ENCODE data around the gene KDM2B.

KDM2B gene

DNA sequence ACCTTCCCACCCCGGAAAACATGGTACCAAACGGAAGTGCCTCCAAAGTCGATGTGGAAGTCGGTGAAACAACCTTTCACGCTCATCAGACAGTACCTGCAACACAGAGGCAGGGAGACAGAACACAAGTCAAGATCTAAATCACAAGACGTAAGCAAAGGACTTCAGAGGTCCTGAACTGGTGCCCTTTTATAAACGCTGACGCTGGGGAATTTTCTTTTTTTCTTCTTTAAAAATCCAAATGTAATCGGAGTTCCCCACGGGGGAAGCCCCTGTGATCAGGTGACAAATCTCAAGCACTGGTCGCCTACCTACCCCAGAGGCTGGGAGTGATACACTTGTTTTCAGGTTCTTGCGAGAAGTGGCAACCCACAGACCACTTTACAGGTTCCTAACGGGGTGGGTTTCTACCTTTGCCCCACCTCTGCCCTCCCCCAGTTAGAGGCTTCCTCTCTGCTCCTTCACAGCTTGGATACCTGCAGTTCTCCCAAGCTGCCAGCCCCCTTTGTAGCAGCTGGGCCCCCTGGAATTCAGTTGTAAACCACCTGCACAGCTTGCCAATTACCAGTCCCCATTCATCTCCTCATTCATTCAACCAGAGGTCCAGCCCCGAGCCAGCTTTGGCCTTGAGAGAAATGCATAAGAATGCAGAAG is 46.2 kb downstream of the KDM2B start:
- DNase-seq (ENCODE audit: extremely low spot score), result peak; percentile 77
- POLR2A ChIA-PET, result no interaction called here
- TF ChIP-seq, protein P1, sequence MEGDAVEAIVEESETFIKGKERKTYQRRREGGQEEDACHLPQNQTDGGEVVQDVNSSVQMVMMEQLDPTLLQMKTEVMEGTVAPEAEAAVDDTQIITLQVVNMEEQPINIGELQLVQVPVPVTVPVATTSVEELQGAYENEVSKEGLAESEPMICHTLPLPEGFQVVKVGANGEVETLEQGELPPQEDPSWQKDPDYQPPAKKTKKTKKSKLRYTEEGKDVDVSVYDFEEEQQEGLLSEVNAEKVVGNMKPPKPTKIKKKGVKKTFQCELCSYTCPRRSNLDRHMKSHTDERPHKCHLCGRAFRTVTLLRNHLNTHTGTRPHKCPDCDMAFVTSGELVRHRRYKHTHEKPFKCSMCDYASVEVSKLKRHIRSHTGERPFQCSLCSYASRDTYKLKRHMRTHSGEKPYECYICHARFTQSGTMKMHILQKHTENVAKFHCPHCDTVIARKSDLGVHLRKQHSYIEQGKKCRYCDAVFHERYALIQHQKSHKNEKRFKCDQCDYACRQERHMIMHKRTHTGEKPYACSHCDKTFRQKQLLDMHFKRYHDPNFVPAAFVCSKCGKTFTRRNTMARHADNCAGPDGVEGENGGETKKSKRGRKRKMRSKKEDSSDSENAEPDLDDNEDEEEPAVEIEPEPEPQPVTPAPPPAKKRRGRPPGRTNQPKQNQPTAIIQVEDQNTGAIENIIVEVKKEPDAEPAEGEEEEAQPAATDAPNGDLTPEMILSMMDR (IDR thresholded peaks at IDR 0.05; ENCODE audit: control extremely low read depth, extremely low read depth, low read depth, missing control alignments), result no peak
- CTCF ChIA-PET, result interaction anchor here (1.3 kb wide), 1 partner anchor 137 kb away, joined by 3 read pairs; no protein-coding TSS in a partner anchor

- DNase-seq (ENCODE audit: extremely low spot score), result no peak
- CTCF ChIA-PET, result interaction anchor here (1.2 to 1.3 kb wide), 5 partner anchors 12 to 139 kb away, joined by 3 to 4 read pairs (median 3); no protein-coding TSS in a partner anchor
- POLR2A ChIA-PET, result interaction anchor here (0.5 to 0.7 kb wide), 2 partner anchors 13 to 30 kb away, joined by 5 read pairs; no protein-coding TSS in a partner anchor
- TF ChIP-seq, protein P1 (IDR thresholded peaks at IDR 0.05; ENCODE audit: control extremely low read depth, extremely low read depth, low read depth, missing control alignments), result no peak
Observed at GRCh38 chr12:121533394-121534090, 47.3 kb downstream of the KDM2B start.

DNA sequence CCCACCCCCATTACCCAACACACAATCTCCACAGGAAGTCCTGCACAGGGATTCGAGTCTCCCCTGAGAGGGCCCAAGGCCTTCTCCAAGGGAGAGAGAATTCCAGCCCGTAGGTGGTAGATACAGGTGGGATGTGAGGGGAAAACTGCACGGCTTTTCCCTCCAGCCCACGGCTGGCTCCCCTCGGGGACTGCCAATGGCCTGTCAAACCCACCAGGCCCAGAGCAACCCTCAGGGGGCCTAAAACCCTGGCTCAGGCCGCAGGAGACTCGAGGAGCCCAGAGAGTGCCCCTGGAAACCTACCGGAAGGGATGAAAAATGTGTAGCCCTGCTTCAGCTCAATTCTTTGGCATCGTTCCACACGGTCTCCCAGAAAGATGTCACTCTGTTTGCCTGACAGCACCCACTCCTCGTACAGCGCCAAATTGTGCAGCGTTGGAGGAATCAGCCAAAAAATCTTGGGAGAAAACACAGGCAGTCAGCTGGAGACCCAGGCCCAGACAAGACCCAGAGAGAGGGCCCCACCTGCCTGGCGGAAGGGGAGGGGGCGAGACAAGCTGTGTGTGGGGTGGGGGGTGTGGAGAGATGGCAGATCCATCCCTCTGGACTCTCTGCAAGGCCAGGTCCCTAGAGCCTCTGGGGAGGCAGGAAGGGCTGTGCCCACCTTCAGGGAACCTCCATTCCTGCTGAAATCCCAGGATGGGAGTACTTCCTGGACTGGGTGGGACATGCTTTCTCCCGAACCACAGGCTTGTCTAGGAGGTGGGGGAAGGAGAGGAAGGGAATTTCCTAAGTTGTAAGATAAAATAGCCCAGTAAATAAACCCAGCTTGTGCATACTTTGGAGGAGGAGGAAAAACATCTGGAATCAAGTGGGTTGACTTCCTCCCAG is 48.1 kb downstream of the KDM2B start:
- POLR2A ChIA-PET, result interaction anchor here (0.5 kb wide), 1 partner anchor 12 kb away, joined by 5 read pairs; no protein-coding TSS in a partner anchor
- no peak for DNase-seq (ENCODE audit: extremely low spot score)
- CTCF ChIA-PET, result interaction anchor here (1.2 to 1.3 kb wide), 5 partner anchors 12 to 139 kb away, joined by 3 to 4 read pairs (median 3); no protein-coding TSS in a partner anchor
- TF ChIP-seq, protein P1 (IDR thresholded peaks at IDR 0.05; ENCODE audit: control extremely low read depth, extremely low read depth, low read depth, missing control alignments), result no peak

- CTCF ChIA-PET, result interaction anchor here (1.0 kb wide), 1 partner anchor 31 kb away, joined by 4 read pairs; no protein-coding TSS in a partner anchor
- DNase-seq (ENCODE audit: extremely low spot score), result no peak
Observed at GRCh38 chr12:121531356-121531750, 49.5 kb downstream of the KDM2B start.

DNA sequence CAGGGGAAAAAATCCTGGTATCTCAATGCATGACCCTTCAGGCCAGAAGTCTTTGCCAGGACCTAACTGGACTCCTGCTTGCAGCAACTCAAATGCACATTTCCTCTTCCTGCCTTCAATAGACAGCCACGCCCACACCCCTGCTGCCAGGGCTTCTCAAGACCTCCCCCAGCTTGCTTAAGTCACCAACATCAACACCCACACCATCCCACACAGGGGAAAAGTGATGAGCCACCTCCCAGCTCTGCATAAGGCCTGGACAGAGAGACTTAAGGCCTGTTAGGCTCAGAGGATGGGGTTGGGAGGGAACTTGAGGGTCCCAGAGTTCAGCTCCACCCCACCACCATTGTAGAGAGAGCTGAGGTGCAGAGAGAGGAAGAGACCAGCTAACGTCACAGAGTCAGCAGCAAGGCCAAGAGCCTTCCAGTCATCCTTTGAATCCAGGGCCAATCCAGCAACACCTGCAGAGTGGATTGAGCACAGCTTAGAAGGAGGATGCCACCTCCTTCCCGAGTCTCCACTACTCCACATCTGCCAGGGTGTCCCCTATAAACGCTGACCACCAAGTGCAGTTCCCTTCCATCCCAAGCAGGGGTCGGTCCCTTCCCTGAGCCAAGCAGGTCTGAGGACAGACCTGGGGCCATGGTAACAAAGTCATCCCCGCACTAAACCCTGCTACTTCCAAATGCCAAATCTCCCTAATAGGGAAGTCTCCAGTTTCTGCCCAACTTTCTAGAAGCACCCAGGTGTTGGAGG is 50.0 kb downstream of the KDM2B start:
- CTCF ChIA-PET, result interaction anchor here (0.7 to 3.5 kb wide), 5 partner anchors 21 to 94 kb away, joined by 3 to 10 read pairs (median 4); no protein-coding TSS in a partner anchor
- POLR2A ChIA-PET, result interaction anchor here (0.5 to 0.6 kb wide), 2 partner anchors 83 to 1240 kb away, joined by 3 to 5 read pairs; no protein-coding TSS in a partner anchor
- TF ChIP-seq, protein P1 (IDR thresholded peaks at IDR 0.05; ENCODE audit: control extremely low read depth, extremely low read depth, low read depth, missing control alignments), result no peak
- peak; percentile 66 for DNase-seq (ENCODE audit: extremely low spot score)

More at GRCh38 chr12:121531356-121531750, 49.5 kb downstream of the KDM2B start:
- TF ChIP-seq, protein P1 (IDR thresholded peaks at IDR 0.05; ENCODE audit: control extremely low read depth, extremely low read depth, low read depth, missing control alignments), result no peak
- POLR2A ChIA-PET, result no interaction called here

Data from GM10248 (cell line).